Measurements from ENCODE around the gene PRIMA1. TPM values are rescaled to one million over a fixed set of nuclear protein-coding genes. Genes with fewer than 3 reads are reported as not detected.

Gene PRIMA1
- total RNA-seq, 1 donor from 2014 or later = not detected

GRCh38 chr14:93701562-93701961, 86.7 kb downstream of the PRIMA1 start:
- DNase-seq (no peak), ATAC-seq (ENCODE audit: low read depth) (no peak)
- no peaks in the 10 kb centered on the region for H3K4me1 Mint-ChIP-seq
- H3K36me3 Mint-ChIP-seq (ENCODE audit: low read depth) = no peaks in the 10 kb centered on the region
- CTCF ChIA-PET = no interaction called here
- H3K27me3 Mint-ChIP-seq = peaks cover 22% of the 10 kb centered on the region
- intact Hi-C loops (cut with micrococcal nuclease) = no loop called here
- no peak overlapping the region for H3K27ac Mint-ChIP-seq
- no peak for TF ChIP-seq CTCF (IDR thresholded peaks at IDR 0.05)
- POLR2A ChIA-PET = no interaction called here
- H3K9me3 Mint-ChIP-seq = peaks cover 21% of the 10 kb centered on the region
- no peak overlapping the region for H3K4me3 Mint-ChIP-seq

GRCh38 chr14:93700928-93701327, 87.4 kb downstream of the PRIMA1 start:
- Mint-ChIP-seq H3K27me3 (peaks cover 22% of the 10 kb centered on the region), H3K4me1 (no peaks in the 10 kb centered on the region), H3K27ac (no peak overlapping the region), H3K36me3 (ENCODE audit: low read depth) (no peaks in the 10 kb centered on the region), H3K9me3 (peaks cover 21% of the 10 kb centered on the region), H3K4me3 (no peak overlapping the region)
- POLR2A ChIA-PET = no interaction called here
- intact Hi-C loops (cut with micrococcal nuclease) = no loop called here
- CTCF ChIA-PET = no interaction called here
- TF ChIP-seq CTCF (IDR thresholded peaks at IDR 0.05) = no peak
- no peak for ATAC-seq (ENCODE audit: low read depth)
- no peak for DNase-seq

GRCh38 chr14:93693914-93694313, 94.4 kb downstream of the PRIMA1 start:
- no peak overlapping the region for H3K27ac Mint-ChIP-seq
- H3K36me3 Mint-ChIP-seq (ENCODE audit: low read depth) = no peaks in the 10 kb centered on the region
- DNase-seq (no peak), ATAC-seq (ENCODE audit: low read depth) (no peak)
- H3K4me3 Mint-ChIP-seq = no peak overlapping the region
- peaks cover 4% of the 10 kb centered on the region for H3K27me3 Mint-ChIP-seq
- H3K9me3 Mint-ChIP-seq = peaks cover 6% of the 10 kb centered on the region
- intact Hi-C loops (cut with micrococcal nuclease) = no loop called here
- no peak for TF ChIP-seq CTCF (IDR thresholded peaks at IDR 0.05)
- ChIA-PET POLR2A (no interaction called here), CTCF (no interaction called here)
- no peaks in the 10 kb centered on the region for H3K4me1 Mint-ChIP-seq

GRCh38 chr14:93691042-93691780, 97.1 kb downstream of the PRIMA1 start:
- Mint-ChIP-seq H3K9me3 (no peaks in the 10 kb centered on the region), H3K4me3 (no peak overlapping the region), H3K27ac (no peak overlapping the region), H3K4me1 (no peaks in the 10 kb centered on the region), H3K27me3 (peaks cover 20% of the 10 kb centered on the region), H3K36me3 (ENCODE audit: low read depth) (no peaks in the 10 kb centered on the region)
- DNase-seq = no peak
- CTCF ChIA-PET = no interaction called here
- intact Hi-C loops (cut with micrococcal nuclease) = no loop called here
- POLR2A ChIA-PET = no interaction called here
- ATAC-seq (ENCODE audit: low read depth) = no peak
- TF ChIP-seq CTCF (IDR thresholded peaks at IDR 0.05) = no peak

DNA sequence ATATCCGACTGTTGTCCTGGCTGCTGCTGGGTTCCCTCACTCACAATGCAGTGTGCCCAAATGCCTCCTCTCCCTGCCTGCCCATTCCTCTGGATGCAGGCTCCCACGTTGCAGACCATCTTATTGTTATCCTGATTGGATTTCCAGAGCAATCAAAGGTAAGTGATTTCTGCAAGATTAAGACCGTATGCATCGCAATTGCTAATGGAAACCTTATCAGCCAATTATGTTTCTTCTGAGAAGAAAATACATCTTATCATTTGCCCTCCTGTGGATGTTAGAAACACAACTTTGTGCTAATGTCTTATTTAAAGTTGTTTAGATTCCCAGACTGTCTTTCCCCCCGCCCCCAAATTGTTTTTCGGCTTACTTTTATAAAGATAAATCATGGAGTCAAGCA, 98.1 kb downstream of the PRIMA1 start:
- Mint-ChIP-seq H3K4me1 (no peaks in the 10 kb centered on the region), H3K9me3 (no peaks in the 10 kb centered on the region), H3K4me3 (no peak overlapping the region), H3K27ac (no peak overlapping the region), H3K36me3 (ENCODE audit: low read depth) (no peaks in the 10 kb centered on the region), H3K27me3 (peaks cover 22% of the 10 kb centered on the region)
- ATAC-seq (ENCODE audit: low read depth) (no peak), DNase-seq (no peak)
- TF ChIP-seq CTCF (IDR thresholded peaks at IDR 0.05) = no peak
- intact Hi-C loops (cut with micrococcal nuclease) = no loop called here
- ChIA-PET POLR2A (no interaction called here), CTCF (no interaction called here)
